Stomach (tissue), 9 donors: ENCODE measurements around the gene ZNF571. TPM values are rescaled to one million over a fixed set of nuclear protein-coding genes. Genes with fewer than 3 reads are reported as not detected.

Experiments used
- DNase-seq, 2 donors: peaks; one replicate each; pipeline versions ENCODE4 v3.0.0 to v3.0.0-alpha.2; 2013 to 2019
- H3K27ac ChIP-seq, 5 donors: fragments of 200-600 bp in 4 of 5; sonication (generic) in 4 of 5; one replicate each; pipeline ENCODE4 v1.5.1; 2013 to 2019; ENCODE audit warnings: mild to moderate bottlenecking in 1 of 5, moderate library complexity in 1 of 5
- H3K27me3 ChIP-seq, 3 donors: fragments of 200-600 bp; sonication (generic); one replicate each; pipeline ENCODE4 v1.5.1; 2017 to 2019; ENCODE audit warnings: mixed run types in 1 of 3
- H3K36me3 ChIP-seq, 4 donors: fragments of 200-600 bp; sonication (generic); 1 replicate in 3 of 4; 2 replicates in 1 of 4; pipeline ENCODE4 v1.5.1; 2016 to 2019
- H3K4me1 ChIP-seq, 4 donors: fragments of 200-600 bp; sonication (generic); one replicate each; pipeline ENCODE4 v1.5.1; 2016 to 2019
- H3K4me3 ChIP-seq, 4 donors: fragments of 200-600 bp; sonication (generic) in 3 of 4; one replicate each; pipeline ENCODE4 v1.5.1; 2016 to 2019; ENCODE audit warnings: mild to moderate bottlenecking in 1 of 4
- H3K9me3 ChIP-seq, 4 donors: fragments of 200-600 bp; sonication (generic); one replicate each; pipeline ENCODE4 v1.5.1; 2016 to 2019
- CTCF ChIP-seq, 7 experiments: fragments of 450-650 bp in 4 of 7; fragments of 200-600 bp in 3 of 7; sonication (generic) in 3 of 7; IDR thresholded peaks; one replicate each; pipeline ENCODE4 v1.5.1; 2016 to 2019; ENCODE audit warnings: antibody characterized with exemption in 7 of 7, control low read depth in 2 of 7, mild to moderate bottlenecking in 1 of 7
- EP300 ChIP-seq: sonication (generic); formaldehyde crosslinking; IDR thresholded peaks from one replicate; pipeline ENCODE4 v1.6.1; 2017; ENCODE audit warnings: antibody characterized with exemption
- POLR2A ChIP-seq, 4 donors: fragments of 450-650 bp; IDR thresholded peaks; one replicate each; pipeline ENCODE4 v1.6.1; 2016; ENCODE audit warnings: antibody characterized with exemption in 4 of 4, control low read depth in 2 of 4, mild to moderate bottlenecking in 1 of 4, moderate library complexity in 1 of 4
- POLR2AphosphoS5 ChIP-seq, 3 donors: sonication (generic); formaldehyde crosslinking; IDR thresholded peaks; one replicate each; pipeline ENCODE4 v1.6.1; 2016; ENCODE audit warnings: antibody characterized with exemption in 3 of 3
- WGBS, 5 donors: extraction: QIAGEN DNeasy Blood & Tissue Kit in 3 of 5; methylation state at CpG; one replicate each; pipeline versions ENCODE4 v1.1.5 to v1.1.7; 2013 to 2018; 5-methylcytosine and 5-hydroxymethylcytosine counted together
- intact Hi-C: fragments of 100-400 bp; cut with DNase I; formaldehyde crosslinking; loops from one replicate; pipeline ENCODE4 v1.15.1; 2023; ENCODE audit warnings: low total_unique reads
- polyA plus RNA-seq, 3 donors: library from polyadenylated mRNA; stranded (reverse); fragments of 200-250 nt; gene quantifications; one replicate each; pipeline ENCODE4 v1.2.3, GENCODE V29; 2013
- total RNA-seq, 5 donors: library from RNA; depleted of rRNA; stranded (reverse); fragments of >200 nt; gene quantifications; one replicate each; pipeline versions ENCODE4 v1.1.0 to v1.2.3, GENCODE V29; 2014 to 2016
- donor health status: healthy with polysubstance abuse.
- donor health status: Bipolar disorder and iron deficiency.
- donor health status: healthy.

The ZNF571 gene
- total and polyA plus RNA-seq, 8 donors: 1.3 to 7.2 (median 2.2) TPM

DNA sequence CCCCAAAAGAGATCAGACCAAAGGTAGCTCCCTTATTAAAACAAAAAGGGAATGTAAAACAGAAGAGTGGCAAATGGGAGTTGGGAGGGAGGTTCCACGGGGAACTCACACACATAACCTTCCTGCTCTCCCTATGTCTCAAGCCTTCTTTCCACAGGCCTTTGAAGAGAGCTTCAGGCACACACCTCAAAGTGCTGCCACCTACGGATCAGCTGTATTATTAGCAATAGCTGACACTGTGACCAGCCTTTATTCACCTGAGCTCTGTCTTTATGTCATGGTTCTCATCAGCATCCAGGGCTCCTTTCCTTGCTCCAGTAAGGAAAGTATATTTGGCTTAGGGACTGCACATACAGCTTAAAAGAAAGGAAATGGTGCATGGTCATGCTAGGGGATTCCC, 11.3 kb downstream of the ZNF571 start:
- no peak for DNase-seq
- WGBS, 5 donors: 62 to 74% (median 69%) methylated on average over 2 of the region's 2 CpGs
- intact Hi-C loops: no loop called here
- TF ChIP-seq POLR2A (IDR thresholded peaks at IDR 0.05) (no peak), EP300 (no peak), POLR2AphosphoS5 (IDR thresholded peaks at IDR 0.05) (no peak), CTCF (IDR thresholded peaks at IDR 0.05) (no peak)
- Histone ChIP-seq H3K9me3 (peaks cover 2 to 100% (median 63%) of the 10 kb centered on the region in 4 donors), H3K4me1 (no peaks in the 10 kb centered on the region), H3K4me3 (no peak overlapping the region), H3K27me3 (no peaks in the 10 kb centered on the region), H3K27ac (no peak overlapping the region), H3K36me3 (peaks cover 0 to 87% (median 68%) of the 10 kb centered on the region in 4 donors)

DNA sequence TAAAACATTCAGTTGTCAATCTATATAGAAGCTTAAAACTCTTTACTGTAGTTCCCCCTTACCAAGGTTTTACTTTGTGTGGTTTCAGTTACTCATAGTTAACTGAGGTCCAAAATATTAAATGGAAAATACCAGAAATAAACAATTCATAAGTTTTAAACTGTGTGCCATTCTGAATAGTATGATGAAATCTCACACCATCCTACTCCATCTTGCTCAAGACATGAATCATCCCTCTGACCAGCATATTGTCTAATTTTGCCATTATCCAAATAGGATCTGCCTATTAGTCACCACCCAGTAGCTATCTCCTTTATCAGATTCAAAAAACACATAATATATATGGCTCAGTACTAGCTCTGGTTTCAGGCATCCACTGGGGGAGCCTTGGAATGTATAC, 22.4 kb downstream of the ZNF571 start:
- intact Hi-C loops: no loop called here
- Histone ChIP-seq H3K27me3 (no peaks in the 10 kb centered on the region), H3K4me3 (no peak overlapping the region), H3K27ac (no peak overlapping the region), H3K4me1 (no peaks in the 10 kb centered on the region), H3K36me3 (peaks cover 0 to 70% (median 25%) of the 10 kb centered on the region in 4 donors), H3K9me3 (peaks cover 0 to 42% (median 14%) of the 10 kb centered on the region in 4 donors)
- TF ChIP-seq POLR2AphosphoS5 (IDR thresholded peaks at IDR 0.05) (no peak), POLR2A (IDR thresholded peaks at IDR 0.05) (no peak), EP300 (no peak), CTCF (IDR thresholded peaks at IDR 0.05) (no peak)
- DNase-seq: no peak

- intact Hi-C loops: no loop called here
Observed at GRCh38 chr19:37565370-37565669, 29.3 kb downstream of the ZNF571 start.

DNA sequence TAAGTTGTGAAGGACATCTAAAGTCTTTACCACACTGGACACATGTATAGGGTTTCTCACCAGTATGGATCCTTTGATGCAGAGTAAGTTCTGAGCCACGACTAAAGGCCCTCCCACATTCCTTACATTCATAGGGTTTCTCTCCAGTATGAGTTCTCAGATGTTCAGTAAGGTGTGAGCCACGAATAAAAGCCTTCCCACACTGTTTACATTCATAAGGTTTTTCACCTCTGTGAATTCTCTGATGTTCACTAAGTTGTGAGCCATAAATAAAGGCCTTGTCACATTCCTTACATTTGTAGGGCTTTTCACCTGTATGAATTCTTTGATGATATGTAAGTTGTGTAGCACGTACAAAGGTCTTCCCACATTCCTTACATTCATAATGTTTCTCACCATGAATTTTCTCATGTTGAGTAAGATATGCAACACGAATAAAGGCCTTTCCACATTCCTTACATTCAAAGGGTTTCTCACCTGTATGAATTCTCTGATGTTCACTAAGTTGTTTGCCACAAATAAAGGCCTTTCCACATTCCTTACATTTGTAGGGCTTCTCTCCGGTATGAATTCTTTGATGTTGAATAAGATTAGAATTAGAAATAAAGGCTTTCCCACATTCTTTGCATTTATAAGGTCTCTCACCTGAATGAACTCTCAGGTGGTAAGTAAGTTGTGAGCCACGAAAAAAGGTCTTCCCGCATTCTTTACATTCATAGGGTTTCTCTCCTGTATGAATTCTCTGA, 29.8 kb downstream of the ZNF571 start:
- no peaks in the 10 kb centered on the region for H3K27me3 ChIP-seq
- intact Hi-C loops: no loop called here
- H3K9me3 ChIP-seq: peaks cover 0 to 89% (median 39%) of the 10 kb centered on the region in 4 donors
- H3K4me3 ChIP-seq: no peak overlapping the region
- DNase-seq: no peak
- 92 to 97% (median 94%) methylated on average over 7 of the region's 7 CpGs for WGBS, 5 donors
- H3K4me1 ChIP-seq: no peaks in the 10 kb centered on the region
- TF ChIP-seq POLR2A (IDR thresholded peaks at IDR 0.05): no peak
- TF ChIP-seq EP300: no peak
- TF ChIP-seq POLR2AphosphoS5 (IDR thresholded peaks at IDR 0.05): no peak
- no peak for TF ChIP-seq CTCF (IDR thresholded peaks at IDR 0.05)
- H3K27ac ChIP-seq: no peak overlapping the region
- peaks cover 15 to 82% (median 43%) of the 10 kb centered on the region in 4 donors for H3K36me3 ChIP-seq

More at GRCh38 chr19:37565370-37565669, 29.3 kb downstream of the ZNF571 start:
- H3K27me3 ChIP-seq: no peaks in the 10 kb centered on the region
- no peak overlapping the region for H3K27ac ChIP-seq
- DNase-seq: no peak
- TF ChIP-seq POLR2AphosphoS5 (IDR thresholded peaks at IDR 0.05): no peak
- TF ChIP-seq EP300: no peak
- no peak for TF ChIP-seq CTCF (IDR thresholded peaks at IDR 0.05)
- no peak for TF ChIP-seq POLR2A (IDR thresholded peaks at IDR 0.05)
- peaks cover 0 to 89% (median 37%) of the 10 kb centered on the region in 4 donors for H3K9me3 ChIP-seq
- no peaks in the 10 kb centered on the region for H3K4me1 ChIP-seq
- H3K4me3 ChIP-seq: no peak overlapping the region
- peaks cover 15 to 82% (median 43%) of the 10 kb centered on the region in 4 donors for H3K36me3 ChIP-seq
